HG03442 (cell line): Measurements from ENCODE around the gene ATL2.
"Not testable (repeated sequence)": the region's sequence is repeated elsewhere in the genome, so short reads cannot be mapped to it uniquely, and the experiment has no call there.

Experiments used
- ATAC-seq: cut with Tn5 transposase; IDR thresholded peaks from one replicate; pipeline ENCODE4 v1.9.1; 2021; ENCODE audit warnings: mild to moderate bottlenecking, moderate library complexity; ENCODE audit not compliant: unreplicated experiment

ATL2 gene

DNA sequence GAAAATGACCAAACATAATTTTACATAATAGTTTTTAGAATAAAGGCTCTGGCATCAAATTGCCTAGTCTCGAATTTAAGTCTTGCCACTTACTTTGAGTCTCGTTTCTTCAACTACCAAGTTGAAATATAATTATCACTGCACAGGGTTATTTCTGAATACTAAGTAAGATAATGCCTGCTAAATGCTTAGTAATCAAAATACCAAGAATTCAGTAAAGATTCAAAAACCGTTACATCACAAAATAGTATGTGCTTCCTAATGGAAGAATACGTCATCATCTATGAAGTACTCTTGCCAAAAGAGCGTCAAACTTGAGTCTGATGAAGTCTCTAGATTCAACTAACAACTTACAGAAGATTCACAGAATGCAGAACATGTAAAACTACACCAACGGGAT is 40.5 kb downstream of the ATL2 start:
- no peak for ATAC-seq

DNA sequence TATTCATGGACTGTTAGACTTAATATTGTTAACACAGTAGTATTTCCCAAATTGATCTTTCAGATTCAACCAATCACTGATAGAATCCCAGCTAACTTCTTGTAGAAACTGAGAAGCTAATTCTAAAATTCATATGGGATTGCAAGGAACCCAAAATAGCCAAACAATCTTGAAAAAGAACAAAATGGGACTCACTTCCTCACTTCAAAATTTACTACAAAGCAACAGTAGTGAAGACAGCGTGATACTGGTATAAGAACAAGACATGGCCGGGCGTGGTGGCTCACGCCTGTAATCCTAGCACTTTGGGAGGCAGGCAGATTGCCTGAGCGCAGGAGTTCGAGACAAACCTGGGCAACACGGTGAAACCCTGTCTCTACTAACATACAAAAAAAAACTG is 46.3 kb downstream of the ATL2 start:
- no peak for ATAC-seq

DNA sequence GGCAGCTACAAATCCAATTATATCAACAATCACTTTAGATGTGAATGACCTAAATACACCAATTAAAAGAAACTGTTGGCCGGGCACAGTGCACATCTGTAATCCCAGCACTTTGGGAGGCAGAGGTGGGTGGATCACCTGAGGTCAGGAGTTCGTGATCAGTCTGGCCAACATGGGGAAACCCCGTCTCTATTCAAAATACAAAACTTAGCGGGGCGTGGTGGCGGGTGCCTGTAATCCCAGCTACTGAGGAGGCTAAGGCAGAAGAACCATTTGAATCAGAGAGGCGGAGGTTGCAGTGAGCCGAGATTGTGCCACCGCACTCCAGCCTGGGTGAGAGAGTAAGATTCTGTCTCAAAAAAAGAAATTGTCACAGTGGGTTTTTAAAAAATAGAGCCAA is 49.5 kb downstream of the ATL2 start:
- no peak for ATAC-seq

DNA sequence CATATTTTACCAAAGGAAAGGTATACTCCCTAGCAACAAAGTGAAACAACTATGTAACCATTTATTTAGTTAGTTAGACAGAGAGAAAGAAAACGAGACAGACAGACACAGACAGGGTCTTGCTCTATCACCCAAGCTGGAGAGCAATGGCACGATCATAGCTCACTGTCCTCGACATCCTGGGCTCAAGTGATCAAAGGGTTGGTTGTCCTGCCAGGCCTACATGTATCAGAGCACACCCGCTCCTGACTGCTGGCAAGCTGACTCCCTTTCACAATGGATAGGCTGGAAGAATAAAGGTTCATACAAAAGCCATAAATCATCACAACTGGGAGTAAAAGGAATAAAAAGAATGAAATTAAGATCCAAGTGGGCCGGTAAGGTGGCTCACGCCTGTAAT is 53.5 kb downstream of the ATL2 start:
- no peak for ATAC-seq

DNA sequence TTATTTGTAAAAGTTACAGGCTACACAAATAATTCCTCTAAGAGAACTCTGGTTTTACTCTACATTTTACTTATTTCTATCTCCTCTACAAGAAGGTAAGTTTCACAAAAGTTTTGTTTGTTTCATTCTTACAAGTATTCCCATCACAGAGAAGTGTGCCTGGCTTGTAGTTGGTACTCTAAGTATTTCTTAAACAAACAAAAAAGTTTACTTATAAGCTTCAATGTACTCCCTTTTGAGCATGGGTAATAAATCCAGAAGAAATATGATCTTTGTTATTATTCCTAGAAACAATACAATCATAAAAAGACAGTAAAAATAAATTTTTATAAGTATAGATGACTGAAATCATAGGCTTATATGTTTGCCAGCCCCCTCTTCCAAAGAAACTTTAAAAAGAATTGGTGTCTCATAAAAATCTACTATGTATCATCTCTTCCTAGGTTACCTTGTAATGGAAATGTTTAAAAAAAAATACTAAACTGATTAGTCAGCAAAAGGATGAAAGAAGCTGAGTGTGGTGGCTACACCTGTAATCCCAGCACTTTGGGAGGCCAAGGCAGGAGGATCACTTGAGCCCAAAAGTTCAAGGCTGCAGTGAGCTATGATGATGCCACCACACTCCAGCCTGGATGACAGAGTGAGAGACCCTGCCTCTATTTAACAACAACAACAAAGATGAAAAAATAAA is 54.7 kb downstream of the ATL2 start:
- no peak for ATAC-seq

DNA sequence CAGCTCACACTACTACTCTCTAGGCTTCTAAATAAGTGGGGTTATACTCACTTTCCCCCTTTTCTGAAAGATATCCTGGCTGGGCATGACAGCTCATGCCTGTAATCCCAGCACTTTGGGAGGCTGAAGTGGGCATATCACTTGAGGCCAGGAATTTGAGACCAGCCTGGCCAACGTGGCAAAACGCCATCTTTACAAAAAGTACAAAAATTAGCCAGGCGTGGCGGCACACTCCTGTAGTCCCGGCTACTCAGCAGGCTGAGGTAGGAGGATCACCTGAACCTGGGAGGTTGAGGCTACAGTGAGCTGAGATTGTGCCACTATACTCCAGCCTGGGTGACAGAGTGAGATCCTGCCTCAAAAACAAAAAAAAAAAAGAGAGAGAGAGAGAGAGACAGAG is 57.8 kb downstream of the ATL2 start:
- ATAC-seq: not testable (repeated sequence)

DNA sequence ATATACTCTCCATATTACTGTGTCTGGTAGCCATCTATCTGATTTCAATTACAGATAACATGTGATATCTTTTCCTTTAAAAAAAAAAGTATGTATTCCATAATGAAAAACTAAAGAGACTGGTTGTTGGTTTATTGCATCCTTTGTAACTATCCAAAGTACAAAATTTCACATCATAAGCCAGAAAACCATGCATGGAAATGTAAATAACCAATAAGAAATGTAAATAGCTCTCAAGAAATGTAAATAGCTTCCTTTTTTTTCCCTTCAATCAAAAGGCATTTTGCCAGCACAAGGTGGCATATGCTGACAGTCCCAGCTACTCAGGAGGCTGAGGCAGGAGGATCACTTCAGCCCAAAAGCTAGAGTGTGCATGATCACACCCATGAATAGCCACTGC is 59.3 kb downstream of the ATL2 start:
- no peak for ATAC-seq

DNA sequence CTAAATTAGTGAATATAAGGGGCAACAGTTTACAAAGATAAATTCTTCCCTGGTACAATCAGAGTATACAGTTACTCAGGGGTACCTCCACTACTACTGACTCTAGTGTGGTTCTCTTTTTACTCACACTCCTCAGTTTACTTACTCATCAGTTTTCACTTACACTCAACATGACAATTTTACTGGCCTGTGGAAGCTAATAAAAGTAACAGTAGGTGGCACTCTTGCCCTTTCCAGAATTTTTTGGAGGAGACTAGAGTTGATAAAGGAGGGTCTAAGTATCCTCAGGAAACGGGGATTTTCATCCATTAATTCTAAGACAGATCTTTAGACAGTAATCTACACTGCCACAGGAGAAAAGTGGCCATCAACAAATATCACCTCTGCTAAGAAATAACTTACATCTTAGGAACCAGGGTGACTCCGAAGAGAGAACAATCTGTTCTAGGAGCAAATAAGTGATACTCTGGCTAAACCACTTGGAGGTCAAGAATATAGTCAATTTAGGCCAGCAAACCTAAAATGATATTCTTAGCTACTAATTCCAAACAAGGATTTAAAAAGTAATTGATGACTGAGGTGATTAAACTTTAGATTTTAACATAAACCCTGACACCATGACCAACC is 61.3 kb downstream of the ATL2 start:
- ATAC-seq: no peak

DNA sequence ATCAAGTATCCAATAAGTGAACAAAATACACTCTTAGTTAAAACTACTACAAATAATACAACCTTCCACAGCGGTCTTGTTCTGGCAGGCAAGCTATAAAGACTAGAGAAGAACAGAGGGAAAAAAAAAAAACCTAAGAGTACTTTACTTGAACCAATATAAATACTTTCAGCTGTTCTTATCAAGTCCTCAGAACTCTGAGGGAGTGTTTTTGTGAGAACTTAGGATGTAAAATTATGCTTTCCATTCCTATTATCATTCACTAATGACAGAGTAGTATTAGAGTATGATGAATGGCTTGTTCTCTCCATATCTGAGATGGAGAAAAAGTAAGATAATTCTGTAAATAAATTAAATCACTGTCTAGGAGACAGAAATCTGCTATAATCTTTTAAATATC is 68.3 kb downstream of the ATL2 start:
- ATAC-seq: no peak

DNA sequence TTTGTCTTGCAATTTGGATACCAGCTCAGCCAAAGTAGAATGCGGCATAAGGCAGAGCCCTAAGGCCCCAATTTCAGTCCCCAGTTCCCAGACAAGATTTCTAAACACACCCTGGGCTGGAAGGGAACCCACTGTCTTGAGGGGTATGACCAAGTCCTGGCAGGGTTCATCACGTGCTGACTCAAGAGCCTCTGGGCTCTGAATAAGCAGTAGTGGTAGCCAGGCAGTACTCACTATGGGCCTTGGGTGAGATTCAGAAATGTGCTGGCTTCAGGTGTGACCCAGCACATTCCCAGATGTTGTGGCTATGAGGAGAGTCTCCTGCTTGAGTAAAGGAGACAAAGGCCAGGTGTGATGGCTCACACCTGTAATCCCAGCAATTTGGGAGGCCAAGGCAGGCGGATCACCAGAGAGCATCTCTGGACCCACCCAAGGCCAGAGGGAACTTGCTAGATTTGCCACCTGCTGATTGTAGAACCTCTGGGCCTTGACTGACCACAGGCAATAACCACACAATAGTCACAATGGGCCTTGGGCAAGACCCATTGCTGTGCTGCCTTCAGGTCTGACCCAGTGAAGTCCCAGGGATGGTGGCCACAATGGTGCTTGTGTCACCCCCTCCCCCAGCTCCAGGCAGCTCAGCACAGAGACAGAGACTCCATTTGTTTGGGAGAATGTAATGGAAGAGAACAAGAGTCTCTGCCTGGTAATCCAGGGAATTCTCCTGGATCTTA is 74.9 kb downstream of the ATL2 start:
- no peak for ATAC-seq

DNA sequence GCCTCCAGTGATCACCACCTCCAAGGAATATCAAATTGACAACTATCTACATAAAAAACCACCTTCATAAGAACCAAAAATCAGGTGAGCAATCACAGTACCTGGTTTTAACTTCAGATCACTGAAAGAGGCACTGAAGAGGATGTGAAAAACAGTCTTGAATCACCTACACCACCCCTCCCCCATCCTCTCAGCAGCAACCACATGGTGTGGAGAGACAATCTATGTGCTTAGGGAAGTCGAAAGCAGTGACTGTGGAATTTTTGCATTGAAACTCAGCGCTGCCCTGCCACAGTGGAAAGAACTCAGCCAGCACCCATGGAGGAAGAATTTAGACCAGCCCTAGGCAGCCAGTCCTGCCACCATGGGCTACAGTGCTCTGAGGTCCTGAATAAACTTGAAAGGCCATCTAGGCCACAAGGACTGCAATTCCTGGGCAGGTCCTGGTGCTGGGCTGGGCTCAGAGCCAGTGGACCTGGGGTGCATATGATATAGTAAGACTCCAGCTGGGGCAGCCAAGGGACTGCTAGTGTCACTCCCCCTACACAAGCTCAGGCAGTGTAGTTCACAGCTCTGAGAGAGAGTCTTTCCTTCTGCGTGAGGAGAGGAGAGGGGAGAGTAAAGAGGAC is 75.6 kb downstream of the ATL2 start:
- peak; percentile 76 for ATAC-seq

DNA sequence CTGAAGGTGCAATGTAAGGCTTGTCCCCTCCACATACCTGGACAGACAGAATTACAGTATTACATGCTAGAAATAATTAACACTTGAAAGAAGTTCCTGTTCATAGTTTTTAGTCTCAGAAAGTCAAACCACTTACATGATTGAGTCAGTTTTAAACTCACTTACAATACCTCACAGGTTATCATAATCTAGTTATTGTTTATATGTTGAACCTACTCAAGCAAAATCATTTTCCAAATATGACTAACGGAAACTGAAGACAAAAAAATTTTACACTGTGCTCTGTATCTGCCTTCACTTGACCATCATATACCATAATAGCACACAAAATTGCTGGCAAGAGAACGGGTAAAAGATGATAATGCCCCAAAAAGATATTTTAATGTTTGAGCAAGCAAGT is 78.5 kb downstream of the ATL2 start:
- ATAC-seq: no peak

DNA sequence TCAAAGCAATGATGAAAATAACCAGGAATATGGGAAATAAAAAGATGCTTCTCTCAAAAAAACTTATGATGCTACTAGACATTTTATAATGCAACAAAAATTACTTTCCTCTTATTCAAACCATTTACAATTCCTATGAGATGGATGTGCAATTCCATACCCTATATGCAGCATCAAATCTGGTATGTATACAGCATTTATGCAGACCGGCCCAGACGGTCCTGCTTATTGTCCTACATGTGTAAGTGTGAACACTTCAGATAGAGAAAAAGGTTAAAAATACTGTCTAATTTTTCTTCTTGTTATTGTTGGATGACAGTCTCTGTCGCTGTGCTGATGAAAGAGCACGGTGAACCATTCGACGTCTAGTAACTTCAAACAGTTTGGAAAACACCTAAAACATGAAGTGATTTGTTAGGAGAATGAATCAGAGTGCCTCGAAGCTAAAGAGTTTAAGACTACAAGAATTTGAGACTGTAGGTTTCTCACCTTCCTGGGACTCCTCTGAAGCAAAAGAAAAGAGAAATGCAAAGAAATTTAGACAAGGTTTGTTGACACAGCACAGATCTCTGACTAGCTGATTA is 80.8 kb downstream of the ATL2 start:
- no peak for ATAC-seq

DNA sequence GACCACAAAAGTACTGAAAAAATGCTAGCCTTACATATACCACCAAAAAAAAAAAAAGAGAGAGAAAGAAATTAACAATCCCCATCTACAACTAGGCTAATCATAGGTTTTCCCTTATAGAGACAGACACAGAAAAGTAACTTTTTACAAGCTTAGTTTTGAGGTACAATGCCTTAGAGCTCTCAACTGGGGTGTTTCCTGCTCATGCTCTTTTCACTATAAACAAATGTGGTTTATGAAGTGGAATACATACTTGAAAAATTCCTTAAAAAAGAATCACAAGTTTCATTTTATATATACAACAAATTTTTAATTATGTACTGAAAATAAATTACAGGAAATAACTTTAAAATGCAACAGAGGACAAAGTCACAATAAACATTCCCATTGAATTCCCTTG is 82.5 kb downstream of the ATL2 start:
- ATAC-seq: no peak

DNA sequence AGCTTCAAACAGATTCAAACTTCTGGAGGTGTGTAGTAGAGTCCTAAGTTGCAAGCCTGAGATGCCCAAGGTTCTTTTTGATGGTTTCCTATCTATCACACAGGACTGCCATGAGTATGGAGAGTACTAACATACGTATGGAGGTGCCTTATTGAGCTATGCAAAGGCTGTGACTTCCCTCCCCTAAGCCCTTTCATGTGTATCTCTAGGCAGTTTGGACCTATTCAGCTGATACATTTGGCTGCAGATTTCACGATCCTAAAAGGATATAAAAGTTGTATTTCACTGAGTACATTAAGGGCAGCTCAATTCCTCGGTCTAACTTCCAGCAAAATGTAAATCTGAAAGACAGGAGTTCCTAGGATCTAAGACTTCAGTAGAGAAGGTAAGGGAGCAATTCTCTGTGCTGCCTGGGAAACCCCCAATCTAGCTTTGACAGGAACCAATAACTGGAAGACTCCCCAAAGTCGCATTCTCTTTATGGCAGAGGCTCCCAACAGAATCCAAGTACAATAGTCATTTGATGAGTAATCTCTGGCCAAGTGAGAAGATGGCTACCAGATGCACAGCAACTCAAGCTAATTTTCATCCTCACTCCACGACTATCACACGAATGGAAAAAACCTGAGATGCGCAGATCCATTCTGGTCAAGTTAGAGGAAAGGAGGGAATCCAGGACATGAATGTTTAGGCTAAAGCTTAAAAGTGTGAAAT is 83.8 kb downstream of the ATL2 start:
- no peak for ATAC-seq

DNA sequence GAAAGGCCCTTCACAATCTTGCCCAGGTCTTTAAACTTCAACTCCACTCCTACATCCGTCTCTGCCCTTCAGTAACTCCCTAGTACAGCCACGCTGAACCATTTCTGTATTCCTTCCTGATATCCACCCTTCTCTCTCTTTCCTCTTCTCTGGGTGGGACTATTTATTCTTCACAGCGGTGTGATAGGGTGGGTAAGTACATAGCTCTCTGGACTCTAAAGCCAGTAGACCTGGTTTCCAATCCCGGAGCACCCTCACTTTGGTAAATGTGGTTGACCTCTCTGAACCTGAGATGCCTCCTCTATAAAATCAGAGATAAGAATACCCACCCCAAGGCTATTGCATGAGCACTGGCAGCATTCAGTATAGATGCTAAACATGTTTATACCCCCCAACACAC is 86.7 kb downstream of the ATL2 start:
- ATAC-seq: no peak

DNA sequence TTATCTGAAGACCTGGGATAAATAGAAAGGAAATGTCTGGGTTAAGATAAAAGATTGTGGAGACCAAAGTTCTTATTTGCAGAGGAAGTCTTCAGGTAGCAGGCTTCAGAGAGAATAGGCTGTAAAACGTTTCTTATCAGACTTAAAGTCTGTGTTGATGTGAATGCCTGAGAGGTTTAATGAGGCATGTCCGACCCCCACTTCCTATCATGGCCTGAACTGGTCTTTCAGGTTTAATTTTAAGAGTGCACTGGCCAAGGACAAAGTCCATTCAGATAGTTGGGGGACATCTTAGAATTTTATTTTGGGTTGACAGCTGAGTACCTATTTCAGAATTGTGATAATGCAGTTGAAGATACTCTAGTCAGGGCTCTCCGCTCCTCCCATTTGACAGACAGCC is 92.1 kb downstream of the ATL2 start:
- no peak for ATAC-seq

DNA sequence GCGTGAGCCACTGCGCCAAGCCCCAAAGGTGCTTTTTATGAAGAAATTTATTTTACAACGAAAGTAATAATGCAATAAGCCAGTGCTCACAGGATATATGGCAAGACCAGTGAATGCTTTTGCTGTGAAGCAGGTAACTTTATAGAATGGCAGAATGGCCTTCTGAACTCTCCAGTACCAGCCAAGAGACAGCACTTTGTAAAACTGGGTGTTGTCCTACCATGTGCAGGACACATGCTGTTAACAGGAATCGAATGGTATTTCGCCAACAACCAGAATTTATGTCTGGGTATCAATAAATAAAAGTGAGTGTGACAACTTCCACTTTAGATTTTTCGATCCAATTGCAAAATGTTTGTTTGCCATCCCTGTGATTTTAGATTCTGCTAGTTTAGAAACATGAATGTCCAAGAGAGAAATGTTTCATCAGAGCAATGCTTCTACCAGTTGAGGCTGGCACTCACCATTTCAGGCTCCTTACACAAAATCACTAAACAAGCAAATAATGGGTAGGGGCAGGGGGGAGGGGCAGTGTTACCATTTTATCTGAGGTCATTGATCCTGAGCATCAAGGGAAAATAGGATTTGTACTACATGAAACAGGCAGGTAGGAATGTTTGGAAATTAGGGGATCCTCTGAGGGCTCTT is 95.9 kb downstream of the ATL2 start:
- ATAC-seq: no peak

DNA sequence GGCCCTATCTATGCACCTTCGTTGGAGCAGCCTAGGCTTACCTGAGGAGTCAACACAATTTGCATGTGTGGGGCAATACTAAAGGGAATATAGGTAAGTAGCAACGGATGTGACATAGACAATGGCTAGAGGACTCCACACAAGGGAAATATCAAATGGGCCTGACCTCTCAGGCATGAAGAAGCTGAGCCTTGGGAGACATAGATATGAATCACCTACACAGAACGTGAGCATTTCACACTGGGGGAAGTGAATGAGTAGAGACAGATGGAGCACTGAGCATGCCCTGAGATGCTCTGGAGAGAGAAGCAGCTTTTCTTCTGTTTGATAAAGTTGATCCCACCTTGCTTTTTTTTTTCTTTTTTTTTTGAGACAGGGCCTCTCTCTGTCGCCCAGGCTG is 97.9 kb downstream of the ATL2 start:
- ATAC-seq: no peak

DNA sequence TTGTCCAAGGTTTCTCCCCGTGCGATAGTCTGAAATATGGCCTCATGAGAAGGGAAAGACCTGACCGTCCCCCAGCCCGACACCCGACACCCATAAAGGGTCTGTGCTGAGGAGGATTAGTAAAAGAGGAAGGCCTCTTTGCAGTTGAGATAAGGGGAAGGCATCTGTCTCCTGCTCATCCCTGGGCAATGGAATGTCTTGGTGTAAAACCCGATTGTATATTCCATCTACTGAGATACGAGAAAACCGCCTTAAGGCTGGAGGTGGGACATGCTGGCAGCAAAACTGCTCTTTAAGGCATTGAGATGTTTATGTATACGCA is 99.0 kb downstream of the ATL2 start:
- ATAC-seq: not testable (repeated sequence)
